GM10266 (cell line): ENCODE measurements around the gene FRRS1.

Experiments used
- DNase-seq: peaks from one replicate; pipeline ENCODE4 v3.0.0; 2012; ENCODE audit errors: extremely low spot score
- TF ChIP-seq, protein P1 (sequence below): IDR thresholded peaks from 2 replicates; pipeline ENCODE4 v1.5.1; 2012; ENCODE audit warnings: mild to moderate bottlenecking, low read depth; ENCODE audit not compliant: control insufficient read depth, insufficient read depth; ENCODE audit errors: missing control alignments

The FRRS1 gene

DNA sequence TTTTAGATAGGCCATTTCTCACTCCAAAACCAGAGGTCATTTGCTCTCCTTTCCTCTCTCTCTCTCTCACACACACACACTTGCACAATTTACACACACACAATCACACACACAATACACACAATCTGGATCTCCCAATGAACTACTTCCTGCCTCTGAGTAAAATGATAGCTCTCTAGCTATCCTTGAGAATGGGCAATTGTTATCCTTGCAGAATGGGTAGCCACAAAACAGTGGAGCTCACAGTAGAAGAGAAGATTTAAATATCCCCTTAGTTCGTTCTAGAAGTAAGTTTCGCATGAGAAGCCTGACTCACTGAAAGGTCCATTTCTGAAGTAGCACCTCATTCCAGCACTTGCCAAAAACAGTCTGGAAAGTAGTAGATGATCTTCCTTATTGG, 102.9 kb downstream of the FRRS1 start:
- TF ChIP-seq, protein P1, sequence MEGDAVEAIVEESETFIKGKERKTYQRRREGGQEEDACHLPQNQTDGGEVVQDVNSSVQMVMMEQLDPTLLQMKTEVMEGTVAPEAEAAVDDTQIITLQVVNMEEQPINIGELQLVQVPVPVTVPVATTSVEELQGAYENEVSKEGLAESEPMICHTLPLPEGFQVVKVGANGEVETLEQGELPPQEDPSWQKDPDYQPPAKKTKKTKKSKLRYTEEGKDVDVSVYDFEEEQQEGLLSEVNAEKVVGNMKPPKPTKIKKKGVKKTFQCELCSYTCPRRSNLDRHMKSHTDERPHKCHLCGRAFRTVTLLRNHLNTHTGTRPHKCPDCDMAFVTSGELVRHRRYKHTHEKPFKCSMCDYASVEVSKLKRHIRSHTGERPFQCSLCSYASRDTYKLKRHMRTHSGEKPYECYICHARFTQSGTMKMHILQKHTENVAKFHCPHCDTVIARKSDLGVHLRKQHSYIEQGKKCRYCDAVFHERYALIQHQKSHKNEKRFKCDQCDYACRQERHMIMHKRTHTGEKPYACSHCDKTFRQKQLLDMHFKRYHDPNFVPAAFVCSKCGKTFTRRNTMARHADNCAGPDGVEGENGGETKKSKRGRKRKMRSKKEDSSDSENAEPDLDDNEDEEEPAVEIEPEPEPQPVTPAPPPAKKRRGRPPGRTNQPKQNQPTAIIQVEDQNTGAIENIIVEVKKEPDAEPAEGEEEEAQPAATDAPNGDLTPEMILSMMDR = no peak
- no peak for DNase-seq

DNA sequence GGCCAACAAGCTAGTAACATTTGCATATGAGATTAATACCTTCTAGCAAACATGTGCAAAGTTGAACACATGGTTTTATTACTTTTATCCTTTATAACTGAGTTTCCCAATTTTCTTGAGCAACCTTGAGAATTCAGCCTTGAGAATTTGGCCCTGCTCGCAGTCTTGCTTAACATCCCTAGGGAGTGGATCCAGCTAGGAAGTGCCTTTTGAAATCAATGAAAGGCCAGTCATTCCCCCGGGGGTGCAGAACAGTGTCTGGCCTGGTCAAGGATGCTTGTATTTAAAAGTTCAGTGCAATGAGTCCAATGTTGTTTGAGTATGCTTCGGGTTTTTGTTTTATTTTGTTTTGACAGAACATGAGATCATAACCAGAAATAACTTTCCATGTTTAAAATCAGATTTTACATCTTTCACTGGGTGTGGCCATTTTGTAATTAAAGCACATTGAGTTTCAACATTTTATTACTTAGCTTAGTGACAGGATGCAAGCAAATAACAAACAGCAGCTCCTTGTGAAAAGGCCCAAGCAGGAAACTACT, 103.8 kb downstream of the FRRS1 start:
- TF ChIP-seq, protein P1 = no peak
- no peak for DNase-seq

DNA sequence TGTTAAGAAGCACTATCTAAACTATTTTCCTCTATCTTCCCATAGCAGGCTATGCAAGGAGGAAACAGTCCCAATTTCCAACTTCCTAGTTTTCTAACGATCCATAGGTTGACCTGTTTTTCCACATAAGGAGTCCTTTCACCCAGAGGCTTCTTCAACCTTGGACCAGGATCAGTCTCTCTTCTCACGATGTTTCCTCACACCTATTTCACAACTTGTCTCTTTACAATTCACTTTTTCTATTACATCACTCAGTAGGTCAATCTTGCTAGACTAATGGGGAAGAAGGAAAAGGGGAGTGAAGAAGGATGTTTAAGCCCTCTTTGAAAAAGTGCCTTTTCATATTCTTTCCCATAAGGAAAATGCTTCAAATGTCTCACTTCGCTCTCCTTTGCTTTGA, 104.7 kb downstream of the FRRS1 start:
- TF ChIP-seq, protein P1 = no peak
- DNase-seq = no peak

DNA sequence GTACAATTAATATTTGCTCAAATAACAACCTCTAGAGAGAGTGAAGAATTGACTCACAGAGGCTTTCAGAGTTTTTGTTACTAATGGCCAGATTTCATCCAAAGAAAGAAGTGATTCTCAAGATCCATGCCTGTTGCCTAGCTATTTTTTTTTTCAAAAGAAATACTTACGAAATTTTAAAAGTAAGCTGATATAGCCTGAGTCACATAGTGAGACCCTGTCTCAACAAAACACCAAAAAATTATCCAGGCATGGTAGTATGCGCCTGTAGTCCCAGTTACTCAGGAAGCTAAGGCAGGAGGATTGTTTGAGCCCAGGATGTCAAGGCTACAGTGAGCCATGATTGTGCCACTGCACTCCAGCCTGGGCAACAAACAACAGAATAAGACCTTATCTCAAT, 105.9 kb downstream of the FRRS1 start:
- TF ChIP-seq, protein P1 = no peak
- DNase-seq = no peak

DNA sequence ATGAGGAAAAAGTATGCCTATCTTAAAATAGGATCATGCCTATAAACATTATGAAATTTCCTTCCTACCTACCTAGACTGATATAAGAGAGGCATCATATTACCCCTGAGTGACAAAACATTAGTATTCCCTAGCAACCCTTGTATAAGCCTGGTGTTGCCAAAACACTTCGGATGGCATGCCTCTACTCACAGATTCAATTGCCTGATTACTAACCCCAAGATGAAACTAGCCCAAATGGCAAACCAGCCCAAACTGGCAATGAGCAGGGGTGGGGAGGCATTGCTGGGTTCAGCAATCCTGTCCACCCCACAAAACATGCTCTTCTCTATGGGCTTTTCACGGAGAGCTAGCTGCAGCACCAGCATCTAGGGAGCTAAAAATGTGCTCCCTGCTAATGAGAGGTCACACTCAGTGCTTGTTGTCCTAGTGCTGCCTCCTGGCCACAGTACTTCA, 106.7 kb downstream of the FRRS1 start:
- TF ChIP-seq, protein P1 = no peak
- no peak for DNase-seq
